HG03060 (cell line): ENCODE data around the gene DHRS7.
"Not testable (repeated sequence)": the region's sequence is repeated elsewhere in the genome, so short reads cannot be mapped to it uniquely, and the experiment has no call there.

ENCODE experiments used
- ATAC-seq: cut with Tn5 transposase; IDR thresholded peaks from one replicate; pipeline ENCODE4 v1.9.1; 2021; ENCODE audit warnings: low read depth, moderate number of reproducible peaks; ENCODE audit not compliant: unreplicated experiment

DHRS7 gene

GRCh38 chr14:60153991-60154390 is 11.2 kb downstream of the DHRS7 start:
- no peak for ATAC-seq

DNA sequence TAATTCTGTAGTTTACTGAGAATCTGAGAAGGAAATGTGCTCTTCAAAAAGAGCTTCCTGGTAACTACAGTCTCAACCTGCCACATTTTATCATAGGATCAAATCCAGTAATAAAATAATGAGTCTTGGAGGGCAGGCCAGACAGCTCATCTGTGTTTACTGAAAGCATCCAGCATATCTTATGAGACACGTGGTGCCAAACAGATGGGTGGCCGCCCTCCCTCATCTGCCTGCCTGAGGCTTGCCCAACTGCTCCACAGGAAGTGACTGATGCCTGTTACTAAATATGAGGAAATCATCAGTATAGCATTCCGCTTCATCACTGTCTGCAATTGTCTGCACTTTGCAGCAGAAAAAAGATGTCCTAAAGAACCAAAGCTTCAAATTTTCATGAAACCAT is 13.5 kb downstream of the DHRS7 start:
- peak; percentile 92 for ATAC-seq

GRCh38 chr14:60134702-60135101 is 30.5 kb downstream of the DHRS7 start:
- no peak for ATAC-seq

GRCh38 chr14:60133487-60133886 is 31.7 kb downstream of the DHRS7 start:
- no peak for ATAC-seq

DNA sequence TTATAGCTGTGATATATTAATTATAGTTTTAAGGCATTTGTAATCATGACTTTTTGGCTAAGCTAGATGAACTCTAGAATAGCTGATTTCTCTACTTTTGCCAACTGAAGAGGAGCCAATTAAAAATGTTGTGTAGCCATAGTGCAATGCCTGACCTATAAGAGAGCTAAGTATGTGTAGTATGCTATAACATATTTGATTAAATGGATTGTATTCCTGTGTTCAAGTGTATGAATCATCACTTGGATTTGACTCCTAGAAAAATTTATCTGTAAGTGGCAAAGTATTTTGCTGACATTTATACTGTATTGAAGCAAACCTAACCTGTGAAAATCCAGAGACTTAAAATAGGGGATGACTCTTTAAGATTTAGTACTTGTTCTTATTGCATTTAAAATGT is 39.3 kb downstream of the DHRS7 start:
- no peak for ATAC-seq

- ATAC-seq = no peak
These were observed 49.0 kb downstream of the DHRS7 start for GRCh38 chr14:60116181-60116580.

GRCh38 chr14:60114881-60115280 is 50.3 kb downstream of the DHRS7 start:
- no peak for ATAC-seq

GRCh38 chr14:60111732-60112131 is 53.5 kb downstream of the DHRS7 start:
- ATAC-seq = no peak

GRCh38 chr14:60107477-60107876 is 57.7 kb downstream of the DHRS7 start:
- no peak for ATAC-seq

DNA sequence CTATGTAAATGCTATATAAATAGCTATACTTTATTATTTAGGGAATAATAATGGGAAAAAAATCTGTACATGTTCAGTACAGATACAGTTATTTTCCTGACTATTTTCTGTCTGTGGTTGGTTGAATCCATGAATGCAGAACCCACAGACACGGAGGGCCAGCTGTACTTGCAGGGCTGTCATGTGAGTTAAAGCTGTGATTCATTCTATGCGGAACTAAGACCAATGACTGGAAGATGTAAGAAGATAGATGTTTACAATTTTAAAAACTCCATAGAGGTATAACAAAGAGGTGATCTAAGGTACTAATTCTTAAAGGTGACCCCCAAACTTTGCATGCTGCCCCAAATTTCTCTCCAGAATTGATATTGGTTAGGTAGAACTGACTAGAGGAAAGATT is 58.9 kb downstream of the DHRS7 start:
- ATAC-seq = no peak

- ATAC-seq = no peak
These were observed 62.8 kb downstream of the DHRS7 start for GRCh38 chr14:60102389-60102788.

DNA sequence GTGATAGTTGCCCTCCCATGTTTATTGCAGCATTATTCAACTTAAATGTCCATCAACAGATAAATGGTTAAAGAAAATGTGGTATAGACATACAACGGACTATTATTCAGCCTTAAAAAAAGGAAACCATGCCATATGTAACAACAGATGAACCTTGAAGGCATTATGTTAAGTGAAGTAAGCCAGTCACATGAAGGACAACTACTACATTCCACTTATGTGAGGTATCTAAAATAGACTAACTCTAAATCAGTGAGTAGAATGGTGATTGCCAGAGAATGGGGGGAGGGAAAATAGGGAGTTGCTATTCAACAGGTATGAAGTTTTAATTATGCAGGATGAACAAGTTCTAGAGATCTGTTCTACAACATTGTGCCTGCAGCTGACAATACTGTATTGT is 63.4 kb downstream of the DHRS7 start:
- no peak for ATAC-seq

DNA sequence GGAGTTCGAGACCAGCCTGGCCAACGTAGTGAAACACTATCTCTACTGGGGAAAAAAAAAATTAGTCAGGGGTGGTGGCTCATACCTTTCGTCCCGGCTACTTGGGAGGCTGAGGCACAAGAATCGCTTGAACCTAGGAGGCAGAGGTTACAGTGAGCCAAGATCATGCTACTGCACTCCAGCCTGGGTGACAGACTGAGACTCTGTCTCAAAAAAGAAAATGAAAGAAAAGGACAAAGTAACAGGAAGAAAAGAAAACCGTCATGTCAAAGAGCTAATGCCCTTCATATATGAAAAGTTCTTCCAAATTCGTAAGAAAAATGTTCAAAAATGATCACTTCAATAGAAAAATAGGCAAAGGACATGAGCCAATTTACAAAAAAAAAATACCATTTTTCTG is 65.3 kb downstream of the DHRS7 start:
- not testable (repeated sequence) for ATAC-seq

GRCh38 chr14:60097974-60098373 is 67.2 kb downstream of the DHRS7 start:
- ATAC-seq = no peak

DNA sequence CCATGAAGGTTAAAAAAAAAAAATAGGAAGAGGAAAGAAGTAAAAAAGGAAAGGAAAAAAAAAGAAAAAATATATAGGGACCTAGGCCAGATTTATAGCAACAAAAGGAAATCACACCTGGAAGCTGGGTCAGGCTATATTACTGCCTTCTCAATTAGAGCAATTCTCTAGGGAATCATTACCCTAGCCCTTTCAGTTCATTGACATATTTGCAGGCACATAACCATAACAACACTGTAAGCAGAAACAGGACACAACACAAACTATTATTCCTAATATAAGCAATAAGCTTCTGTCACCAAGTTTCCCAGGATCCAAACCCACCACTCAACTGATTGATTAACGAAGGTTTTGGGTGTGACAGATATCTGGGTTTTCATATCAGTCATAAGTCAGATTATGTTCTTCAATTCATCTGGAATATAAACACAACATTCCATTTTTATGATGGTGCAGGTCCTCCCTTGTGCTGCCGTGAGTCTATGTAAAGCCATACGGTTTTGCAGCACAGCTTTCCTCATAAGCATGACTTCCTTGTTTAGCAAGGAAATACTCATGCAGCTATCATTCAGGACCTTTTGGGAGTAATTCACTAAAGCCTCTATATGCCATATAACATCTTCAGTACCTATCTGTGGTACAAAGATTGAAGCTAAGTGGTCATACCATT is 69.3 kb downstream of the DHRS7 start:
- no peak for ATAC-seq

DNA sequence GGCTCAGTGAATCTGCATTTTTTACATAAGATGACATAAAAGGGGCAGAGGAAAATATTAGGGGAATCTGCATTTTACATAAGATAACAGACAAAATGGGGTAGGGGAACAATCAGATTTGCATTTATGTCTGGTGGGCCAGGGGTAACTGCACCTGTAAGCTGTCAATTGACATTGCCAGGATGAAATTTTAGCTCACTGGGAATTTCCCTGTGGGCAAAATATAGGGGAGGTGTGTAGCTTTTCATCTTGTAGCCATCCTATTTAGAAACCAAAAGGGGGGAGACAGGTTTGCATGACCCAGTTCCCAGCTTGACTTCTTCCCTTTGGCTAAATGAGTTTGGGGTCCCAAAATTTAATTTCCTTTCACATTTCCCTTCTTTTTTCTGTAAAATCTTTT is 70.0 kb downstream of the DHRS7 start:
- ATAC-seq = no peak

GRCh38 chr14:60094306-60094897 is 70.8 kb downstream of the DHRS7 start:
- no peak for ATAC-seq
